ENCODE data around the gene PECR. TPM values are rescaled to one million over a fixed set of nuclear protein-coding genes. Genes with fewer than 3 reads are reported as not detected.

PECR gene
- 10 to 100 TPM in 3 of 4 donors, 1 to 10 TPM in 1; 1.2 to 25.4 (median 14.9) TPM for total RNA-seq

DNA sequence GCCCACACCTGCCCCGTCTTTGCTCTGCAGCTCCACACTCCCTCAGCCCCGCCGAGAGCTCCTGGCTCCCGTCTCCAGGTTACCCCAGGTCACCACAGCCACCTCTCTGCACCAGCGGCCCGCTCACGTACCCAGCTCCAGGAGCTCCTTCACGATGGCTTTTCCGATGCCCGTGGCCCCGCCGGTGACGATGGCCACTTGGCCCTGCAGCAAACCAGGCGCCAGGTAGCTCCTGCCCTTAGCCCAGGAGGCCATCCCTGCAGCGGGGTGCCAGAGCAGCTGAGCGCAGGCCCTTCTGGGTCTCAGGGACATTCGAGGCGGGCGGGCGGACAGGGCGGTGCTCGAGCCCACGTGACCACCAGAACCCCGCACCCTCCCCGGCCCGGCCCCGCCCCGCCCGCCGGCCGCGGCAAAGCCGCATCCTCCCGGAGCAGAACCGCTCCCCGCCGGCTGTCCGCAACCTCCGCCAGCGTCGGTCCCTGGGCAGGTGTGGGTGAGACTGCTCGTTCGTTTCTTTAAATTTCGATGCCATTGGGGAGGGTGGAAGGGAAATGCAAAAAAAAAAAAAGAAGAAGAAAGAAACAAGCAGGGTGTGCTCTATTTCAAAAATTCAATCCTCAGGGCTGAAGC lies at the start of gene PECR, which contains the start of gene TMEM169:
Gene PECR (minus strand): TSS at position 323 of the 630 bp plus-strand sequence. CDS start 68 bp downstream, at position 255.
Gene TMEM169 (plus strand): TSS at position 433 of the 630 bp plus-strand sequence. CDS start 14,045 bp downstream, outside the sequence.
- Histone ChIP-seq H3K4me1 (peaks cover 0 to 9% of the 10 kb centered on the region in 2 donors), H3K9me3 (no peaks in the 10 kb centered on the region), H3K4me3 (peak within 1 kb of the TSS; percentile 57 to 58), H3K27me3 (no peaks in the 10 kb centered on the region), H3K27ac (peak within 1 kb of the TSS; percentile 39 to 54), H3K36me3 (no peaks in the 10 kb centered on the region)
- intact Hi-C loops (cut with DNase I; ENCODE audit: low total_unique reads), result no loop called here
- peak; percentile 72 to 73 for DNase-seq
- TF ChIP-seq, protein P1, sequence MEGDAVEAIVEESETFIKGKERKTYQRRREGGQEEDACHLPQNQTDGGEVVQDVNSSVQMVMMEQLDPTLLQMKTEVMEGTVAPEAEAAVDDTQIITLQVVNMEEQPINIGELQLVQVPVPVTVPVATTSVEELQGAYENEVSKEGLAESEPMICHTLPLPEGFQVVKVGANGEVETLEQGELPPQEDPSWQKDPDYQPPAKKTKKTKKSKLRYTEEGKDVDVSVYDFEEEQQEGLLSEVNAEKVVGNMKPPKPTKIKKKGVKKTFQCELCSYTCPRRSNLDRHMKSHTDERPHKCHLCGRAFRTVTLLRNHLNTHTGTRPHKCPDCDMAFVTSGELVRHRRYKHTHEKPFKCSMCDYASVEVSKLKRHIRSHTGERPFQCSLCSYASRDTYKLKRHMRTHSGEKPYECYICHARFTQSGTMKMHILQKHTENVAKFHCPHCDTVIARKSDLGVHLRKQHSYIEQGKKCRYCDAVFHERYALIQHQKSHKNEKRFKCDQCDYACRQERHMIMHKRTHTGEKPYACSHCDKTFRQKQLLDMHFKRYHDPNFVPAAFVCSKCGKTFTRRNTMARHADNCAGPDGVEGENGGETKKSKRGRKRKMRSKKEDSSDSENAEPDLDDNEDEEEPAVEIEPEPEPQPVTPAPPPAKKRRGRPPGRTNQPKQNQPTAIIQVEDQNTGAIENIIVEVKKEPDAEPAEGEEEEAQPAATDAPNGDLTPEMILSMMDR (IDR thresholded peaks at IDR 0.05), result no peak
- TF ChIP-seq POLR2A (IDR thresholded peaks at IDR 0.05), result no peak

DNA sequence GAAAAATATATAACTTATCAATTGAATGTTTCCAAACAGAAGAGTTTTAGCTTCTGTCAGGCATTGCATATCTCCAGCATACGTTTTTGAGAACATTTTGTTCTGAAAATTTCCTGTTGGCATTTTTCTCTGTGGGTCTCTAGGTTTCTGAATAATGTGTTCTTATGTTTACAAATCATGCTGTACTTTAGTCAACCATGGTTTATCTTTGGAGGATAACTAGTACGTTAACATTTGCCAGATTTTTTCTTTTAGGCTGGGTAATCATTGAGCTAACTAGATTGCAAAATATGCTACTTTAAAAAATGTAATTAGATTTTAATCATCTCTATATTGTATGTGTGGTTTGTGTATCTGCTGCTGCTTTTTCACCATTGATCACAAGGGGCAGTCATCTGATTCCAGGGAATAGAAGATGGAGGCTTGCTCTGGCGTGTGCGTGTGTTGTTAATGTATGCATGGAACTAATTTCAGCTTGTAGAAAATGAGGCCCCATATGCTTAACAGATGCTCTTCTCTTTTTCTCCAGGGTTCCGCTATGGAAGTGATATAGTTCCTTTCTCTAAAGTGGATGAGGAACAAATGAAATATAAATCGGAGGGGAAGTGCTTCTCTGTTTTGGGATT lies 48.9 kb upstream of the PECR start:
- H3K36me3 ChIP-seq, result no peaks in the 10 kb centered on the region
- DNase-seq, result no peak
- no peak overlapping the region for H3K4me3 ChIP-seq
- no peak for TF ChIP-seq POLR2A (IDR thresholded peaks at IDR 0.05)
- TF ChIP-seq, protein P1 (IDR thresholded peaks at IDR 0.05), result no peak
- intact Hi-C loops (cut with DNase I; ENCODE audit: low total_unique reads), result no loop called here
- H3K9me3 ChIP-seq, result no peaks in the 10 kb centered on the region
- no peaks in the 10 kb centered on the region for H3K27me3 ChIP-seq
- no peaks in the 10 kb centered on the region for H3K4me1 ChIP-seq
- no peak overlapping the region for H3K27ac ChIP-seq

DNA sequence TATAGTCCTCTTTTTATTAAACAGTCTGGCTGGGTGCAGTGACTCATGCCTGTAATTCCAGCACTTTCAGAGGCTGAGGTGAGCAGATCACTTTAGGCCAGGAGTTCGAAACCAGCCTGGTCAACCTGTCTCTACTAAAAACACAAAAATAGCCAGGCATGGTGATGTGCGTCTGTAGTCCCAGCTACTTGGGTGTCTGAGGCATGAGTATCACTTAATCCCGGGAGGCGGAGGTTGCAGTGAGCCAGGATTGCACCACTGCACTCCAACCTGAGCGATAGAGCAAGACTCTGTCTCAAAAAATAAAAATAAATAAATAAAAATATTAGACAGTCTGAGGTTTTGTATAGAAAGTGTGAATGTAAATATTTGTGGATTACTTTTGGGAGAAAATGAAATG lies 45.3 kb upstream of the PECR start:
- Histone ChIP-seq H3K27ac (no peak overlapping the region), H3K9me3 (no peaks in the 10 kb centered on the region), H3K4me3 (no peak overlapping the region), H3K4me1 (no peaks in the 10 kb centered on the region), H3K36me3 (no peaks in the 10 kb centered on the region), H3K27me3 (no peaks in the 10 kb centered on the region)
- TF ChIP-seq, protein P1 (IDR thresholded peaks at IDR 0.05), result no peak
- no peak for TF ChIP-seq POLR2A (IDR thresholded peaks at IDR 0.05)
- intact Hi-C loops (cut with DNase I; ENCODE audit: low total_unique reads), result no loop called here
- DNase-seq, result no peak

DNA sequence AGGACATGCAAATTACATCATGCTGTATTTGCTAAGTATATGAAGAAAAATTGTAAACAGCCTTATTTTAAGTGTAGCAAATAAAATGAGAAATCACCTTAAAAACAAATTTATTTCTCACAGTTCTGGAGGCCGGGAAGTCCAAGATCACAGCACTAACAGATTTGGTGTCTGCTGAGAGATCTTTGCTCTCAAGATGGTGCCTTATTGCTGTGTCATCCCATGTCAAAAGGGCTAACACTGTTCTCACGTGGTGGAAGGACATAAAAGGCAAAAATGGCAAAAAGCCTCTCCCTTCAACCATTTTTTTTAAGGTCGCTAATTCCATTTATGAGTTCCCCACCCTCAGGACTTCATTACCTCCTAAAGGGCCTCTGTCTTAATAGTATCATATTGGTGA lies 39.6 kb upstream of the PECR start:
- no peaks in the 10 kb centered on the region for H3K9me3 ChIP-seq
- intact Hi-C loops (cut with DNase I; ENCODE audit: low total_unique reads), result no loop called here
- no peaks in the 10 kb centered on the region for H3K4me1 ChIP-seq
- no peak overlapping the region for H3K4me3 ChIP-seq
- no peak for DNase-seq
- no peak for TF ChIP-seq POLR2A (IDR thresholded peaks at IDR 0.05)
- TF ChIP-seq, protein P1 (IDR thresholded peaks at IDR 0.05), result no peak
- H3K27ac ChIP-seq, result no peak overlapping the region
- H3K27me3 ChIP-seq, result no peaks in the 10 kb centered on the region
- no peaks in the 10 kb centered on the region for H3K36me3 ChIP-seq

DNA sequence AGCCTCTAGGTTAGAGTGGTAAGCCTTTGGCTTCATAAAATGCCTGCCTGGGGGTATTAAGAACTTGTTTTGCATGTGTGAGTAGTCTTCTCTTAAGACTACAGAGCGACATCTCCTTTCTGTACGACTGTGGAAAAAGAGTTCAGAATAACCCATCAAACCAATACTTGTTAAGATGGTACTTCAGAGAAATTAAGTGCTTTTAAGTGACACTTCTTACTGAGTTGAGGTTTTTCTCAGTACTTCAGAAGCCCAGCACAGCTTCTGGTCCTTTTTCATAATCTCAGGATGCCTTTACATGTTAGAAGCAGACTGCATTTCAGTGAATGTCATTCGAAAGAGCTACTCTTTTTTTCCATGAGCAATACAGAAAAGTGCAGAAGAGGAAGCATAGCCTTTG lies 38.4 kb upstream of the PECR start:
- Histone ChIP-seq H3K4me3 (no peak overlapping the region), H3K36me3 (no peaks in the 10 kb centered on the region), H3K4me1 (no peaks in the 10 kb centered on the region), H3K27me3 (no peaks in the 10 kb centered on the region), H3K27ac (no peak overlapping the region), H3K9me3 (no peaks in the 10 kb centered on the region)
- TF ChIP-seq POLR2A (IDR thresholded peaks at IDR 0.05), result no peak
- TF ChIP-seq, protein P1 (IDR thresholded peaks at IDR 0.05), result no peak
- DNase-seq, result no peak
- intact Hi-C loops (cut with DNase I; ENCODE audit: low total_unique reads), result no loop called here

Data from uterus (tissue), 4 donors.